Panc1 (cell line): ENCODE data around the gene TRIM59.

Source experiments
- CTCF ChIP-seq: fragments of 450-650 bp; IDR thresholded peaks from 2 replicates; pipeline ENCODE4 v1.5.1; 2017; ENCODE audit warnings: mild to moderate bottlenecking
- POLR2AphosphoS5 ChIP-seq: IDR thresholded peaks from 2 replicates; pipeline ENCODE4 v1.6.1; 2012; ENCODE audit warnings: mild to moderate bottlenecking, low read depth, low read length, moderate library complexity
- REST ChIP-seq, 2 experiments: IDR thresholded peaks; 2 replicates each; pipeline ENCODE4 v1.6.1; 2011 to 2012; ENCODE audit warnings: low read depth in 2 of 2, control low read depth in 1 of 2, low read length in 1 of 2, mild to moderate bottlenecking in 1 of 2, moderate library complexity in 1 of 2; ENCODE audit not compliant: insufficient read depth in 1 of 2
- TCF7L2 ChIP-seq: IDR thresholded peaks from 2 replicates; pipeline ENCODE4 v1.6.1; 2011; ENCODE audit warnings: mild to moderate bottlenecking, low read depth, low read length, inconsistent platforms

GRCh38 chr3:160400702-160401150 lies 48.9 kb downstream of the TRIM59 start:
- TF ChIP-seq REST (IDR thresholded peaks at IDR 0.05; ENCODE audit: insufficient read depth in 1 of 2, low read depth in 2 of 2, low read length in 1 of 2): no peak
- TF ChIP-seq CTCF: no peak
- no peak for TF ChIP-seq TCF7L2
- no peak for TF ChIP-seq POLR2AphosphoS5
